K562 (cell line): ENCODE data around the gene MRPS18B. TPM values are rescaled to one million over a fixed set of nuclear protein-coding genes. Genes with fewer than 3 reads are reported as not detected.

ENCODE experiments used
- BHLHE40 ChIP-seq: IDR thresholded peaks from 2 replicates; pipeline ENCODE4 v1.6.1; 2011; ENCODE audit warnings: low read length, improper control_type of control experiment
- BRF2 ChIP-seq: IDR thresholded peaks from 3 replicates; pipeline ENCODE4 v1.6.1; 2011; ENCODE audit warnings: borderline replicate concordance, mild to moderate bottlenecking; ENCODE audit not compliant: insufficient read length, insufficient read depth
- HDAC2 ChIP-seq: fragments of 450-650 bp; IDR thresholded peaks from 2 replicates; pipeline ENCODE4 v1.6.1; 2016; ENCODE audit warnings: mild to moderate bottlenecking
- ILK ChIP-seq: fragments of 450-650 bp; IDR thresholded peaks from 2 replicates; pipeline ENCODE4 v1.6.1; 2016; ENCODE audit warnings: missing genetic modification characterization, low read depth, mild to moderate bottlenecking, missing compliant biosample characterization, moderate library complexity, borderline replicate concordance
- JUNB ChIP-seq: fragments of 450-650 bp; formaldehyde crosslinking; conservative IDR thresholded peaks from 2 replicates; pipeline ENCODE4 v1.4.0; 2020; ENCODE audit warnings: mild to moderate bottlenecking
- MLLT1 ChIP-seq, 2 experiments: fragments of 450-650 bp; IDR thresholded peaks; 2 replicates each; pipeline ENCODE4 v1.6.1; 2016
- NCOA6 ChIP-seq: fragments of 450-650 bp; IDR thresholded peaks from 2 replicates; pipeline ENCODE4 v1.6.1; 2017; ENCODE audit warnings: mild to moderate bottlenecking
- NEUROD1 ChIP-seq: fragments of 150-350 bp; IDR thresholded peaks from 2 replicates; pipeline ENCODE4 v1.6.1; 2014; ENCODE audit warnings: borderline replicate concordance, low read length, low read depth; ENCODE audit not compliant: partially characterized antibody
- NFATC3 ChIP-seq: fragments of 450-650 bp; IDR thresholded peaks from 2 replicates; pipeline ENCODE4 v1.6.1; 2017; ENCODE audit warnings: mild to moderate bottlenecking
- POLR2B ChIP-seq: fragments of 450-650 bp; IDR thresholded peaks from 2 replicates; pipeline ENCODE4 v1.6.1; 2018; ENCODE audit warnings: low read depth; ENCODE audit not compliant: partially characterized antibody
- POLR2G ChIP-seq: fragments of 200-400 bp; formaldehyde crosslinking; IDR thresholded peaks from 2 replicates; pipeline ENCODE4 v1.6.1; 2017; ENCODE audit warnings: low read depth, mild to moderate bottlenecking, antibody characterized with exemption, low read length, moderate library complexity
- polyA plus RNA-seq, 8 experiments: library from polyadenylated mRNA; depleted of rRNA in 4 of 8; stranded (reverse) in 5 of 8; unstranded in 3 of 8; fragments of >200 nt; fragmentation: Nextera tagmentation in 2 of 8; fragmentation: Illumina TruSeq in 1 of 8; extraction: Ambion mirVana in 2 of 8; extraction: Trizol in 1 of 8; gene quantifications; 2 replicates each; pipeline versions ENCODE4 v1.2.1 to v1.2.3, GENCODE V29; 2011 to 2014; ENCODE audit warnings: inconsistent platforms in 1 of 8, missing spikeins in 1 of 8
- total RNA-seq, 7 experiments: library from RNA; depleted of rRNA in 6 of 7; stranded (reverse); fragments of >200 nt in 6 of 7; fragmentation: Illumina TruSeq in 2 of 7; extraction: Trizol in 2 of 7; gene quantifications; 2 replicates each; pipeline versions ENCODE4 v1.2.1 to v1.2.3, GENCODE V29; 2011 to 2021; ENCODE audit warnings: low replicate concordance in 1 of 7
- TF ChIP-seq, protein P1 (sequence below): fragments of 250-450 bp; sonication (Bioruptor Pico); IDR thresholded peaks from 2 replicates; pipeline ENCODE4 v1.5.0; 2022; ENCODE audit warnings: mild to moderate bottlenecking
- TF ChIP-seq, protein P2 (sequence below): fragments of 450-650 bp; IDR thresholded peaks from 2 replicates; pipeline ENCODE4 v1.6.1; 2016; ENCODE audit warnings: low read depth, mild to moderate bottlenecking, moderate library complexity
- TF ChIP-seq, protein P3 (sequence below): sonication (generic); formaldehyde crosslinking; IDR thresholded peaks from 2 replicates; pipeline ENCODE4 v1.8.0; 2022; ENCODE audit warnings: missing genetic modification reagents, mild to moderate bottlenecking, moderate library complexity, borderline replicate concordance
- TF ChIP-seq, protein P4 (sequence below): fragments of 450-650 bp; IDR thresholded peaks from 2 replicates; pipeline ENCODE4 v1.6.1; 2014; ENCODE audit warnings: low read depth, mild to moderate bottlenecking, moderate library complexity, borderline replicate concordance

The MRPS18B gene
- total and polyA plus RNA-seq, 9 of the 15 experiments (the other 6 are each of a cell fraction or from before 2014, with no cell fraction given) = 132 to 383 (median 178) TPM

DNA sequence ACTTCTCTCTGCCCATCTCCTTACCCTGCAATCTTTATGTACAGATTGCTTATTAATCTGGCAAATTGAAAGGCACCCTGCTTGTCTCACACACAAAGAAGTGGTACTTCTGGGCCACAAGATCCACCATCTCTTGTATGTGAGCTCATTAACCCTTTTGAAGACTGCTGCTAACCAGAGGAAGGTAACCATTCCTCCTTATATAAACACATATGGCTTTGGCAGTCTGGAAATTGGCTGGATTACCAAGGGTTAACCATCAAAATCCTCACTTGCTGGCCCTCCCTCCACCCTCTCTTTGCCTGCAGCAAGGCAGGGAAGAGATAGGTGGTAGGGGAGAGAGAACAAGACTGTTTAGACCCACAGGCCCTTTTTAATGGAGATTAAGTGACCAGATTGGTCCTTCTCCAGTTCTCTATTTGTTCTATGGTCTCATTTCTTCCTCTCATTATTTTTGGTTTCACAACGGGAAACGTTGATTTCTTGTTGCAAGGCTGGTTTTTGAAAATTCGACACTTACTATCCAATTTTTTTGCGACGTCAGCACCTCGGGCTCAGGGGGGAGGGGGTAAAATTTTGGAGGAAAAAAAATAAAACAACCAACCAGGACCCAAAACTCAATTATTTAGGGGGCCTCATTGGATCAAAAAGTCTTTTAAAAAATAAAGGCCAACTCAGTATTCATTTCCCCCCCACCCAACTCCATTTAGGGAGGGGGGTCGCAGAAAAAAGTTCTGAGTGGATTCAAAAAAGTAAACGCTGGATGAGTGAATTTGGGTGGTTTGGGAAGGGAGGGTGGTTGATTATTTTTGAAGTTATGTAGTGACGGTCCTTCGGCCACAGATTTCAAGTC is 1.5 kb upstream of the MRPS18B start (continued):
- TF ChIP-seq, protein P1, sequence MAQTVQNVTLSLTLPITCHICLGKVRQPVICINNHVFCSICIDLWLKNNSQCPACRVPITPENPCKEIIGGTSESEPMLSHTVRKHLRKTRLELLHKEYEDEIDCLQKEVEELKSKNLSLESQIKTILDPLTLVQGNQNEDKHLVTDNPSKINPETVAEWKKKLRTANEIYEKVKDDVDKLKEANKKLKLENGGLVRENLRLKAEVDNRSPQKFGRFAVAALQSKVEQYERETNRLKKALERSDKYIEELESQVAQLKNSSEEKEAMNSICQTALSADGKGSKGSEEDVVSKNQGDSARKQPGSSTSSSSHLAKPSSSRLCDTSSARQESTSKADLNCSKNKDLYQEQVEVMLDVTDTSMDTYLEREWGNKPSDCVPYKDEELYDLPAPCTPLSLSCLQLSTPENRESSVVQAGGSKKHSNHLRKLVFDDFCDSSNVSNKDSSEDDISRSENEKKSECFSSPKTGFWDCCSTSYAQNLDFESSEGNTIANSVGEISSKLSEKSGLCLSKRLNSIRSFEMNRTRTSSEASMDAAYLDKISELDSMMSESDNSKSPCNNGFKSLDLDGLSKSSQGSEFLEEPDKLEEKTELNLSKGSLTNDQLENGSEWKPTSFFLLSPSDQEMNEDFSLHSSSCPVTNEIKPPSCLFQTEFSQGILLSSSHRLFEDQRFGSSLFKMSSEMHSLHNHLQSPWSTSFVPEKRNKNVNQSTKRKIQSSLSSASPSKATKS (CRISPR knock-in tag) = no peak
- TF ChIP-seq, protein P2, sequence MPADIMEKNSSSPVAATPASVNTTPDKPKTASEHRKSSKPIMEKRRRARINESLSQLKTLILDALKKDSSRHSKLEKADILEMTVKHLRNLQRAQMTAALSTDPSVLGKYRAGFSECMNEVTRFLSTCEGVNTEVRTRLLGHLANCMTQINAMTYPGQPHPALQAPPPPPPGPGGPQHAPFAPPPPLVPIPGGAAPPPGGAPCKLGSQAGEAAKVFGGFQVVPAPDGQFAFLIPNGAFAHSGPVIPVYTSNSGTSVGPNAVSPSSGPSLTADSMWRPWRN = no peak; the same call in 1 of the 2 replicates
- TF ChIP-seq POLR2B (peak; percentile 80), NEUROD1 (no peak), HDAC2 (no peak; the same call in 1 of the 2 replicates), ILK (tag) (no peak), BHLHE40 (no peak), MLLT1 (IDR thresholded peaks at IDR 0.05) (peak in 1 of 2 experiments; percentile 57; a peak in 3 of 4 replicates), BRF2 (no peak), JUNB (CRISPR knock-in tag) (no peak), POLR2G (no peak), NCOA6 (no peak), NFATC3 (peak; percentile 3; the same call in 1 of the 2 replicates)
- TF ChIP-seq, protein P3, sequence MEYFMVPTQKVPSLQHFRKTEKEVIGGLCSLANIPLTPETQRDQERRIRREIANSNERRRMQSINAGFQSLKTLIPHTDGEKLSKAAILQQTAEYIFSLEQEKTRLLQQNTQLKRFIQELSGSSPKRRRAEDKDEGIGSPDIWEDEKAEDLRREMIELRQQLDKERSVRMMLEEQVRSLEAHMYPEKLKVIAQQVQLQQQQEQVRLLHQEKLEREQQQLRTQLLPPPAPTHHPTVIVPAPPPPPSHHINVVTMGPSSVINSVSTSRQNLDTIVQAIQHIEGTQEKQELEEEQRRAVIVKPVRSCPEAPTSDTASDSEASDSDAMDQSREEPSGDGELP = peak; percentile 42; the same call in 1 of the 2 replicates
- TF ChIP-seq, protein P4, sequence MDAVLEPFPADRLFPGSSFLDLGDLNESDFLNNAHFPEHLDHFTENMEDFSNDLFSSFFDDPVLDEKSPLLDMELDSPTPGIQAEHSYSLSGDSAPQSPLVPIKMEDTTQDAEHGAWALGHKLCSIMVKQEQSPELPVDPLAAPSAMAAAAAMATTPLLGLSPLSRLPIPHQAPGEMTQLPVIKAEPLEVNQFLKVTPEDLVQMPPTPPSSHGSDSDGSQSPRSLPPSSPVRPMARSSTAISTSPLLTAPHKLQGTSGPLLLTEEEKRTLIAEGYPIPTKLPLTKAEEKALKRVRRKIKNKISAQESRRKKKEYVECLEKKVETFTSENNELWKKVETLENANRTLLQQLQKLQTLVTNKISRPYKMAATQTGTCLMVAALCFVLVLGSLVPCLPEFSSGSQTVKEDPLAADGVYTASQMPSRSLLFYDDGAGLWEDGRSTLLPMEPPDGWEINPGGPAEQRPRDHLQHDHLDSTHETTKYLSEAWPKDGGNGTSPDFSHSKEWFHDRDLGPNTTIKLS = no peak
